GM21381 (cell line): ENCODE measurements around the gene STMN3.
"Not testable (repeated sequence)": the region's sequence is repeated elsewhere in the genome, so short reads cannot be mapped to it uniquely, and the experiment has no call there.

Source experiments
- ATAC-seq: cut with Tn5 transposase; IDR thresholded peaks from one replicate; pipeline ENCODE4 v1.9.1; 2021; ENCODE audit warnings: mild to moderate bottlenecking, moderate library complexity; ENCODE audit not compliant: unreplicated experiment

The STMN3 gene

DNA sequence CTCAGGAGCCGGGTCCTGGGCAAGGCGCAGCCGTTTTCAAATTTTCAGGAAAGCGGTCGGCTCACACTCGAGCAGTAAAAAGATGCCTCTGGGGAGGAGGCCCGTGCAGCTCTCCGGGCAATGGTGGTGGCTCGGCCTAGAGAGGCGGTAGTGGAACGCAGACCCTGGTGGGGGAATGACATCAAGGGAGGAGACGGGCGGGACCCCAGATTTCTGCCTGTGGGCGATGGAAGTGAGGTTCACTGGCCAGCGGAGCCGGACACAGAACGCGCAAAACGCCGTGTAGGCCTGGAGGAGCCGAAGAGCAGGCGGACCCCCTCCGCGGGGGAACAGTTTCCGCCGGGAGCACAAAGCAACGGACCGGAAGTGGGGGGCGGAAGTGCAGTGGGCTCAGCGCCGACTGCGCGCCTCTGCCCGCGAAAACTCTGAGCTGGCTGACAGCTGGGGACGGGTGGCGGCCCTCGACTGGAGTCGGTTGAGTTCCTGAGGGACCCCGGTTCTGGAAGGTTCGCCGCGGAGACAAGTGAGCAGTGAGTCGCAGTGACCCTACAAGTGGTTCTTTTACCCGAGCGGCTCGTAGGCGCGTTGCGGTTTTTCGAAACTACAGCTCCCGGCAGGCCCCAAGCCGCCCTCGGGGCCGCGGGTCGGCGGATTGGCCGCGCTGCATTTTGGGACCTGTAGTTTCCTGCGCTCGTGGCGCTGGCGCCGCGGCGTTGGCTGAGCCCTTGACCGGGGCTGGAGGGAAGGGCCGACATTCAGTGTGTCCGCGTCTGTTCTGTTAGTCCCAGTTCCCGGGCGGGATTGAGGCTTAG, 4.9 kb upstream of the STMN3 start, which contains the start of gene RTEL1:
Gene RTEL1 (plus strand): TSS at position 376 of the 812 bp plus-strand sequence. CDS start 1,091 bp downstream, outside the sequence.
- ATAC-seq = peak; percentile 79

DNA sequence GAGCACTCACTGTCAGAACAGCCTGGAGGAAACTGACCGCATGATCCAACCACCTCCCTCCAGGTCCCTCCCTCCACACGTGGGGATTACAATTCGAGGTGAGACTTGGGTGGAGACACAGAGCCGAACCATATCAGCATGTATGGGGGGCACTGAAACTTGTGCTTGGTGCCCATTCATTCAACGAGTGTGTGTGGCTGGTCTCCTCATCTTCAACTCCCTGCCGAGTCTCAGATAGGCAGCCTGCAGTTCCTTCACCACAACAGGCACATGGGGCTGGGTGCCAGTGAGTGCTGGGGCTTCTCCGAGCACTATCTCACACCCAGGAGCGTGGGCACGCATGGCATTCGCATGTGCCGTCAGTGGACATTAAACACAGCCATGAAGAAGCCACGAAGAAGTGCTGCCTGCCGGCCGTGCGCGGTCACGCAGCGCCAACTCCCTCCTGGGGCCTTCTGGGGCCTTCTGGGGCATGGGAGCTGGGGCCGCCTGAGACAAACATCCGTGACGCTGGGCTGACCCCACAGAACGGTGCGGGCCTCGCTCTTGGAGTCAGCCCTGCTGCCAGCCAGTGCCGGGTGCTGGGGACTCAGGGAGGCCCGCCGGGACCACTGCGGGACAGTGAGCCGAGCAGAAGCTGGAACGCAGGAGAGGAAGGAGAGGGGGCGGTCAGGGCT, 4.2 kb upstream of the STMN3 start:
- ATAC-seq = no peak

- ATAC-seq = no peak
Observed at GRCh38 chr20:63656451-63656850, 3.2 kb upstream of the STMN3 start.

- ATAC-seq = no peak
Observed at GRCh38 chr20:63655249-63655648, 2.0 kb upstream of the STMN3 start.

DNA sequence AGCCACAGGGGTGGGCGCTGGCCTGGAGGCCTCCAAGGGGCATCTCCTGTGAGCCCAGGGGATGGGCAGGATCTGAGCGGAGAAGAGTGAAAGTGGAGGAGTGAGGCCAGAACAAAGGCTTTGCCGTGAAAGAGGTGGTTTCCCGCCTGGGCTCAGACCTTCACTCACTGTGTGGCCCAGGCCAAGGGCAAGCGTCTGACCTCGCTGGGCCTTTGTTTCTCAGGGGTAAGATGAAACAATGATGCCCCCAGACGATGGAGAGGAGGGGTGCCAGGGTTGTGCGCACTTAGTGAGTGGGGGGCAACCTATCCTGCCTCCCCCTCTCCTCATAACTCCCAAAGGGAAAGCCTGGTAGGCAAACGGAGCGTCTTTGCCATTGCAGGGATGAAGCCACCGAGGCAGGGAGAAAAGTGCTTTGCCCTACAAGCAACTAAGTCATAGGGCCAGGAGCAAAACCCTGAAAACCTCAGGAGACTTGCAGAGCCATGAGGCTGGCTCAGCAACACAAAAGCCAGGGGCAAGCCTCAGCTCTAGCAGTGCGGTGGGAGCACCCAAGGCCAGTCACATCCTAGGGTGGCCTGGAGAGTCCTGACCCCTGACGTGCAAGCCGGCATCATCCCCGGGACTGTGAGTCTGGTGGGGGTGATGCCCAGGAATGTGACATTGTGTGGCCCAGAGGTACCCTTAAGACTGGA, 897 bp upstream of the STMN3 start:
- no peak for ATAC-seq

- no peak for ATAC-seq
Observed at GRCh38 chr20:63652192-63652980, 838 bp downstream of the STMN3 start.

DNA sequence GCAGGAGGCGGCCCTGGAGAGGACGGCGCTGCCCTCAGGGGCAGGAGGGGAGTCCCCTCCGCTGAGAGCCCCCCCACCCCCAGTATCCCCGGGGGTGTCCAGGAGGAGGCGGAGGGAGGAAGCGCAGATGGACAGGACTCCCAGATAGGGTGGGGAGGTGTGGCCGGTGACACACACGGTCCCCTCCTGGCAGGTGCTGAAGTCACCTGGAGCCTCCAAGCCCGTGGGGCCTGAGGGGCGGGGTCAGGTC, 1.4 kb downstream of the STMN3 start:
- no peak for ATAC-seq

- ATAC-seq = not testable (repeated sequence)
Observed at GRCh38 chr20:63650486-63650885, 2.7 kb downstream of the STMN3 start.

DNA sequence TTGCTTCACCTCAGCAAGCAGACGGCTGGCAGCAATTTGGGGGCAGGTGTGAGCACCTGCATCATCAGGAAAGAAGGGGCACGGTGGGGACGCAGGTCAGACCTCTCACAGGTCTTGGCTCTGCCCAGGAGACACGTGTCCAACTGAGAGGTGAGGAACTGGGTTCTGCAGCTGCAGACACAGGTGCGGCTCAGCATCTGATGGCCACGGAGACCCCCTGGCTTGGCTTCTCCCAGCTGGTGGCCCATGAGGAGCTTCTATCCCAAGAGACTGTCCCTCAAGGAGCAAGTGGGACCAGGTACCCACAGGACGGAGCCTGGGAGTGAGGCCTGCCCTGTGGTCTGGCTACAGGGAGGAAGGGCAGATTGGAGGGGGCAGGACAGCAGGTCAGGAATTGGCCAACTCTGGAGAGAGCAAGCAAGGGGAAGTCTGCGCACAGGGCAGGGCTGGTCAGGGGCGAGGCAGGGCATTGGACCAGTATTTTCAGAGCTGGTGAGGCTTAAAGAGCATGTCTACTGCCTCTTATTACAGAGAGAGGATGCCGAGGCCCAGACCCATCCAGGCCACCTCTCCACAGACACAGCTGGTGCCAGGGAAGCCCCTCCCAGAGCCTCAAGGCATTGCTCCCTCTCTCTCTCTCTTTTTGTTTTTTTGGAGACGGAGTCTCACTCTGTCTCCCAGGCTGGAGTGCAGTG, 4.2 kb downstream of the STMN3 start:
- no peak for ATAC-seq

DNA sequence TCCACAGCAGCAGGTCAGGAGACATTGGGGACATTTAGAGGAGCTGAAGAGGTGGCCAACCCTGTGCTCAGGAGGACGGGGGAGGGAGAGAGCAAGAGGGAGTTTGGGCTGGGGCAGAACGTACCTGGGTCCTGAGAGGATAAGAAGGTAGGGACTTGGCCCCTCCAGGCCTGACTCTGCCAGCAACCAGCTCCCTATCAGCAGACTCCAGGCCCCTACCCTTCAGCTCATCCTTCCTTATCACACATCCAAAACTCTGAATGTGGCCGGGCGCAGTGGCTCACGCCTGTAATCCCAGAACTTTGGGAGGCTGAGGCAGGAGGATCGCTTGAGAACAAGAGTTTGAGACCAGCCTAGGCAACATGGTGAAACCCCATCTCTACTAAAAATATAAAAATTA, 5.0 kb downstream of the STMN3 start:
- no peak for ATAC-seq

DNA sequence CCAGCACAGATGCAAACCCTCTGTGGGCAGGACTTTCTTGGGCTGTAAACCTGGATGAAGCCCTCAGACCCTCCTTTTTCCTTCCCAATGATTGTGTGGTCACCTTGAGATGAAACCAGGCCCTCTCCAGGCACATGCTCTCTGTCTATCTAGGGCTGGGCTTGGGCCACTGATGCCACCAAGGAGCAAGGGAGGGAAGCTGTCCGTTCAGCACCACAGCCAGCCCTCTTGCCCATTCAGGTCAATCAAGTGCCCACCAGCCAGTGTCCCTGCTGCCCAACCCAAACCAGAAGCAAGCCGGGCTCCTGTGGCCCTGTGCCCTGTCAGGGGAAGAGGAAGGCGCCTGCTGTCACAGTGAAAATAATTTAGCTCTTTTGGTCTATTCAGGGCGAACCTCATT, 8.0 kb downstream of the STMN3 start:
- ATAC-seq = no peak

- ATAC-seq = no peak
Observed at GRCh38 chr20:63643946-63644345, 9.3 kb downstream of the STMN3 start.

- ATAC-seq = no peak
Observed at GRCh38 chr20:63643499-63643898, 9.7 kb downstream of the STMN3 start.

GRCh38 chr20:63642527-63643247, 10.5 kb downstream of the STMN3 start:
- ATAC-seq = no peak

GRCh38 chr20:63641792-63642523, 11.3 kb downstream of the STMN3 start:
- peak; percentile 63 for ATAC-seq

DNA sequence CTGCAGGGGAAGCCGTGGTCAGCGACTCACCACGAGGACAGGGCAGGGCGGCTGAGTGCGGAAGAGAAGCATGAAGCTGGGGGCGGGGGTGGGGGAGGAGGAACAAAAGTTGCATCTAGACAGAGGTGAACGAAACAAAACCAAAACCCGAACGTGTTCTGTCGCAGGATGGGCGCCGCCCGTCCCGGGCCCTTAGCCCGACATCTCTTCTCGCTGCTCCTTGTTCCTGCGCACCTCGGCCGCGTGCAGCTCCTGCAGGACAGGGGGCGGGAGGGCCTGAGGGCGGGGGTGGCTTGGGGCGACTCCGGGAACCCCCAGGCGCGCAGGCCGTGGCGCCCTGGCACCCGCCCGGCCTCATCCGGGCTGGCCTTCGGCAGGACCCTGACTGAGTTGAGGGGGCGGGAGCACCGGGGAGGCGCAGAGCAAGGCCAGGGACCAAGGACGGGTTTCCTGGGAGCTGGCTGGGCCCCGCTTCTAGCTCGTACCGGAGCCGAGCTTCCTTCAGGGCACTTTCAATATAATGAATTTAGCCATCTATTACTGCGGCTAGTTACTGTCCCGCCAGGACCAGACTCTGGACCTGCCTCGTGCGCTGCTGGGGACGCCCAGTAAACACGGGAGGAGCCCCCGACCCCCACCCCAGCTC, 12.0 kb downstream of the STMN3 start:
- ATAC-seq = peak; percentile 19

- peak; percentile 4 for ATAC-seq
Observed at GRCh38 chr20:63640686-63641085, 12.5 kb downstream of the STMN3 start.

GRCh38 chr20:63640086-63640485, 13.1 kb downstream of the STMN3 start:
- no peak for ATAC-seq
